Gastroesophageal sphincter (tissue), 4 donors: ENCODE data around the gene RALGPS1. TPM values are rescaled to one million over a fixed set of nuclear protein-coding genes. Genes with fewer than 3 reads are reported as not detected.

Experiments used
- ATAC-seq: fragments of 150-250 bp; one replicate; pipeline ENCODE4 v1.9.1; 2016; ENCODE audit warnings: mild to moderate bottlenecking, moderate library complexity
- H3K27ac ChIP-seq, 4 donors: fragments of 200-600 bp; sonication (generic) in 3 of 4; 1 replicate in 3 of 4; 2 replicates in 1 of 4; pipeline ENCODE4 v1.5.1; 2016 to 2019
- H3K27me3 ChIP-seq: fragments of 200-600 bp; sonication (generic); one replicate; pipeline ENCODE4 v1.5.1; 2019
- H3K36me3 ChIP-seq, 2 donors: fragments of 200-600 bp; sonication (generic); one replicate each; pipeline ENCODE4 v1.5.1; 2019; ENCODE audit warnings: control low read depth in 1 of 2
- H3K4me1 ChIP-seq, 3 donors: fragments of 200-600 bp; sonication (generic); 1 replicate in 2 of 3; 2 replicates in 1 of 3; pipeline ENCODE4 v1.5.1; 2016 to 2019; ENCODE audit warnings: control low read depth in 2 of 3
- H3K4me3 ChIP-seq, 2 donors: fragments of 200-600 bp; sonication (generic); one replicate each; pipeline ENCODE4 v1.5.1; 2019; ENCODE audit warnings: mild to moderate bottlenecking in 1 of 2, moderate library complexity in 1 of 2
- H3K9me3 ChIP-seq, 3 donors: fragments of 200-600 bp; sonication (generic); one replicate each; pipeline ENCODE4 v1.5.1; 2017 to 2019; ENCODE audit warnings: control low read depth in 2 of 3
- EP300 ChIP-seq: sonication (generic); formaldehyde crosslinking; IDR thresholded peaks from one replicate; pipeline ENCODE4 v1.6.1; 2017; ENCODE audit warnings: antibody characterized with exemption, mild to moderate bottlenecking
- POLR2A ChIP-seq, 2 donors: fragments of 450-650 bp; IDR thresholded peaks; one replicate each; pipeline ENCODE4 v1.6.1; 2017; ENCODE audit warnings: antibody characterized with exemption in 2 of 2, mild to moderate bottlenecking in 2 of 2, moderate library complexity in 1 of 2
- POLR2AphosphoS5 ChIP-seq: sonication (generic); formaldehyde crosslinking; IDR thresholded peaks from one replicate; pipeline ENCODE4 v1.6.1; 2017; ENCODE audit warnings: antibody characterized with exemption
- whole genome bisulfite sequencing, 2 donors: methylation state at CpG; one replicate each; pipeline ENCODE4 v1.1.5; 2018; ENCODE audit warnings: low coverage in 1 of 2; 5-methylcytosine and 5-hydroxymethylcytosine counted together
- total RNA-seq, 4 donors: library from RNA; depleted of rRNA; stranded (reverse); fragments of >200 nt; gene quantifications; one replicate each; pipeline ENCODE4 v1.1.0, GENCODE V29; 2016
- TF ChIP-seq, protein P1 (sequence below), 4 experiments: fragments of 200-600 bp in 2 of 4; fragments of 450-650 bp in 2 of 4; sonication (generic) in 1 of 4; IDR thresholded peaks; one replicate each; pipeline ENCODE4 v1.5.1; 2017 to 2019; ENCODE audit warnings: antibody characterized with exemption in 4 of 4, mild to moderate bottlenecking in 2 of 4, moderate library complexity in 2 of 4

RALGPS1 gene
- total RNA-seq, 4 donors from 2014 or later: 5.9 to 17.4 (median 11.3) TPM

GRCh38 chr9:127085186-127085585, 170.6 kb downstream of the RALGPS1 start:
- H3K27ac ChIP-seq: no peak overlapping the region
- H3K9me3 ChIP-seq: no peaks in the 10 kb centered on the region
- no peak overlapping the region for H3K4me3 ChIP-seq
- WGBS, 2 donors: 100% methylated on average over 1 of the region's 2 CpGs; no CpG with 5 or more reads in 1 of the 2 donors
- ATAC-seq: no peak
- no peak for TF ChIP-seq POLR2A (IDR thresholded peaks at IDR 0.05)
- TF ChIP-seq EP300: no peak
- no peak for TF ChIP-seq POLR2AphosphoS5
- TF ChIP-seq, protein P1, sequence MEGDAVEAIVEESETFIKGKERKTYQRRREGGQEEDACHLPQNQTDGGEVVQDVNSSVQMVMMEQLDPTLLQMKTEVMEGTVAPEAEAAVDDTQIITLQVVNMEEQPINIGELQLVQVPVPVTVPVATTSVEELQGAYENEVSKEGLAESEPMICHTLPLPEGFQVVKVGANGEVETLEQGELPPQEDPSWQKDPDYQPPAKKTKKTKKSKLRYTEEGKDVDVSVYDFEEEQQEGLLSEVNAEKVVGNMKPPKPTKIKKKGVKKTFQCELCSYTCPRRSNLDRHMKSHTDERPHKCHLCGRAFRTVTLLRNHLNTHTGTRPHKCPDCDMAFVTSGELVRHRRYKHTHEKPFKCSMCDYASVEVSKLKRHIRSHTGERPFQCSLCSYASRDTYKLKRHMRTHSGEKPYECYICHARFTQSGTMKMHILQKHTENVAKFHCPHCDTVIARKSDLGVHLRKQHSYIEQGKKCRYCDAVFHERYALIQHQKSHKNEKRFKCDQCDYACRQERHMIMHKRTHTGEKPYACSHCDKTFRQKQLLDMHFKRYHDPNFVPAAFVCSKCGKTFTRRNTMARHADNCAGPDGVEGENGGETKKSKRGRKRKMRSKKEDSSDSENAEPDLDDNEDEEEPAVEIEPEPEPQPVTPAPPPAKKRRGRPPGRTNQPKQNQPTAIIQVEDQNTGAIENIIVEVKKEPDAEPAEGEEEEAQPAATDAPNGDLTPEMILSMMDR (IDR thresholded peaks at IDR 0.05): no peak
- H3K27me3 ChIP-seq: no peaks in the 10 kb centered on the region
- peaks cover 0 to 33% of the 10 kb centered on the region in 2 donors for H3K36me3 ChIP-seq
- H3K4me1 ChIP-seq: peaks cover 0 to 14% (median 8%) of the 10 kb centered on the region in 3 donors

- peaks cover 0 to 48% of the 10 kb centered on the region in 2 donors for H3K36me3 ChIP-seq
- H3K27ac ChIP-seq: no peak overlapping the region
Observed at GRCh38 chr9:127086771-127087170, 172.2 kb downstream of the RALGPS1 start.

DNA sequence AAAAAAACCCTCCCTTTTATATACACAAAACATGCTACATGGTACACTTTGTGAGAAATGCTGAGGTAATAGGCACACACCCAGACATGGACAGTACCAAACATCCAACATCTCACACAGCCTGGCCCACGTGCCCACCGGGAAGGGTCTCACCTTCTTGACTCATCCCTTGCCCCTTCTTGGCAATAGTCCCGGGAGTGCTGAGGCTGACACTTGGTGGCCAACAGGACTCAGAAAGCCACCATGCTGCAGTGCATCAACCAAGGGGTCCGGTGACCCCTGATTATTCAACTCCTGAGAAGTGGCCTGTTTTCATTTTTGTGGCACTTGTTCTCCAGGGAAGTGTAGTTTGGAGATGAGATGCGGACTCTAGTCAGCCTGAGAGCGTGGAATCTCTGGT, 172.8 kb downstream of the RALGPS1 start:
- H3K4me3 ChIP-seq: no peak overlapping the region
- no peak for ATAC-seq
- H3K27ac ChIP-seq: no peak overlapping the region

More at GRCh38 chr9:127086771-127087170, 172.2 kb downstream of the RALGPS1 start:
- no peak for ATAC-seq
- no peaks in the 10 kb centered on the region for H3K9me3 ChIP-seq
- H3K4me1 ChIP-seq: peaks cover 0 to 26% (median 10%) of the 10 kb centered on the region in 3 donors
- TF ChIP-seq, protein P1 (IDR thresholded peaks at IDR 0.05): no peak
- TF ChIP-seq EP300 (no peak), POLR2AphosphoS5 (no peak), POLR2A (IDR thresholded peaks at IDR 0.05) (no peak)
- no peak overlapping the region for H3K4me3 ChIP-seq
- 80 to 92% methylated on average over 1 to 4 of the region's 4 CpGs for WGBS, 2 donors
- no peaks in the 10 kb centered on the region for H3K27me3 ChIP-seq

GRCh38 chr9:127087836-127088235, 173.3 kb downstream of the RALGPS1 start:
- Histone ChIP-seq H3K36me3 (peaks cover 0 to 59% of the 10 kb centered on the region in 2 donors), H3K27ac (no peak overlapping the region)

More for the DNA sequence above, 172.8 kb downstream of the RALGPS1 start:
- TF ChIP-seq POLR2A (IDR thresholded peaks at IDR 0.05) (no peak), EP300 (no peak), POLR2AphosphoS5 (no peak)
- TF ChIP-seq, protein P1 (IDR thresholded peaks at IDR 0.05): no peak
- Histone ChIP-seq H3K9me3 (no peaks in the 10 kb centered on the region), H3K36me3 (peaks cover 0 to 54% of the 10 kb centered on the region in 2 donors), H3K27me3 (no peaks in the 10 kb centered on the region), H3K4me1 (peaks cover 0 to 26% (median 10%) of the 10 kb centered on the region in 3 donors)
- WGBS, 2 donors: 90 to 96% methylated on average over 2 to 3 of the region's 6 CpGs

More at GRCh38 chr9:127087836-127088235, 173.3 kb downstream of the RALGPS1 start:
- H3K27me3 ChIP-seq: no peaks in the 10 kb centered on the region
- no peaks in the 10 kb centered on the region for H3K9me3 ChIP-seq
- ATAC-seq: no peak
- no peak overlapping the region for H3K4me3 ChIP-seq
- WGBS, 2 donors: 90 to 94% methylated on average over 8 of the region's 8 CpGs
- no peak for TF ChIP-seq POLR2A (IDR thresholded peaks at IDR 0.05)
- no peak for TF ChIP-seq EP300
- TF ChIP-seq, protein P1 (IDR thresholded peaks at IDR 0.05): no peak
- no peak for TF ChIP-seq POLR2AphosphoS5
- H3K4me1 ChIP-seq: peaks cover 0 to 26% (median 10%) of the 10 kb centered on the region in 3 donors
